DOHH2 (cell line): Measurements from ENCODE around the gene TBX4.

Source experiments
- H3F3A ChIP-seq: fragments of 200-600 bp; sonication (generic), shearing (Covaris generic); 2 replicates; pipeline ENCODE4 v1.6.0; 2016; ENCODE audit warnings: antibody characterized with exemption, mild to moderate bottlenecking; ENCODE audit not compliant: control insufficient read depth, insufficient read depth
- H3K27ac ChIP-seq: fragments of 200-600 bp; sonication (generic); 2 replicates; pipeline ENCODE4 v1.5.1; 2014; ENCODE audit warnings: low read depth, mild to moderate bottlenecking, low read length, moderate library complexity
- H3K27me3 ChIP-seq: fragments of 200-600 bp; sonication (generic); 2 replicates; pipeline ENCODE4 v1.6.1; 2014; ENCODE audit warnings: mild to moderate bottlenecking, low read length, mixed read lengths; ENCODE audit not compliant: control insufficient read depth
- H3K36me3 ChIP-seq: fragments of 200-600 bp; sonication (generic); 2 replicates; pipeline ENCODE4 v1.6.1; 2014; ENCODE audit warnings: mild to moderate bottlenecking, low read length, moderate library complexity, mixed read lengths; ENCODE audit not compliant: control insufficient read depth
- H3K4me1 ChIP-seq: fragments of 200-600 bp; sonication (generic); 2 replicates; pipeline ENCODE4 v1.6.1; 2014; ENCODE audit warnings: mild to moderate bottlenecking, low read length, mixed read lengths; ENCODE audit not compliant: control insufficient read depth
- H3K4me2 ChIP-seq: fragments of 200-600 bp; sonication (generic); 2 replicates; pipeline ENCODE4 v1.6.0; 2014; ENCODE audit warnings: mild to moderate bottlenecking, low read length, moderate library complexity
- H3K4me3 ChIP-seq: fragments of 200-600 bp; sonication (generic); 2 replicates; pipeline ENCODE4 v1.5.1; 2014; ENCODE audit warnings: mild to moderate bottlenecking, low read length, mixed read lengths
- H3K79me2 ChIP-seq: fragments of 200-600 bp; sonication (generic); 2 replicates; pipeline ENCODE4 v1.6.1; 2014; ENCODE audit warnings: mild to moderate bottlenecking, low read length, mixed read lengths; ENCODE audit not compliant: control insufficient read depth
- H3K9me2 ChIP-seq: fragments of 200-600 bp; sonication (generic); replicated peaks from 2 replicates; pipeline ENCODE4 v1.6.1; 2014; ENCODE audit warnings: mild to moderate bottlenecking, low read length, mixed read lengths; ENCODE audit not compliant: control insufficient read depth
- H3K9me3 ChIP-seq: fragments of 200-600 bp; sonication (generic); 2 replicates; pipeline ENCODE4 v1.6.1; 2014; ENCODE audit warnings: antibody characterized with exemption, low read length, mixed read lengths; ENCODE audit not compliant: control insufficient read depth, insufficient read depth
- H4K20me1 ChIP-seq: fragments of 200-600 bp; sonication (generic); 2 replicates; pipeline ENCODE4 v1.6.0; 2014; ENCODE audit warnings: low read depth, mild to moderate bottlenecking, antibody characterized with exemption, low read length, moderate library complexity; ENCODE audit not compliant: control insufficient read depth, insufficient read depth
- CTCF ChIP-seq: fragments of 200-600 bp; sonication (generic); IDR thresholded peaks from one replicate; pipeline ENCODE4 v1.5.1; 2014; ENCODE audit warnings: antibody characterized with exemption, mild to moderate bottlenecking, low read depth, low read length; ENCODE audit not compliant: poor library complexity, severe bottlenecking
- EZH2phosphoT487 ChIP-seq: fragments of 200-600 bp; sonication (generic); IDR thresholded peaks from 2 replicates; pipeline ENCODE4 v1.6.1; 2017; ENCODE audit warnings: borderline replicate concordance, mild to moderate bottlenecking, antibody characterized with exemption, low read length, moderate library complexity, mixed read lengths

Gene TBX4

GRCh38 chr17:61452301-61453290 lies at the start of gene TBX4:
Gene TBX4 (plus strand): TSS chr17:61452422. CDS start chr17:61456491, 4,069 bp downstream.
- H3K4me3 ChIP-seq, result no peak within 1 kb of the TSS
- no peaks in the 10 kb centered on the region for H3K36me3 ChIP-seq
- H3K9me3 ChIP-seq, result no peaks in the 10 kb centered on the region
- no peaks in the 10 kb centered on the region for H3F3A ChIP-seq
- no peak within 1 kb of the TSS for H3K4me2 ChIP-seq
- TF ChIP-seq CTCF (no peak), EZH2phosphoT487 (no peak)
- no peaks in the 10 kb centered on the region for H3K4me1 ChIP-seq
- no peaks in the 10 kb centered on the region for H3K79me2 ChIP-seq
- H3K27ac ChIP-seq, result no peak within 1 kb of the TSS
- H3K27me3 ChIP-seq, result peaks cover 3% of the 10 kb centered on the region; the same call in 1 of the 2 replicates
- H4K20me1 ChIP-seq, result no peaks in the 10 kb centered on the region
- H3K9me2 ChIP-seq, result no peaks in the 10 kb centered on the region

- no peaks in the 10 kb centered on the region for H4K20me1 ChIP-seq
- no peaks in the 10 kb centered on the region for H3K9me2 ChIP-seq
- peak overlapping the region; percentile 57 for H3K4me3 ChIP-seq
- TF ChIP-seq EZH2phosphoT487, result no peak
- TF ChIP-seq CTCF, result no peak
- H3K4me2 ChIP-seq, result peak overlapping the region; percentile 58
- H3K27me3 ChIP-seq, result peaks cover 63% of the 10 kb centered on the region
- H3K9me3 ChIP-seq, result no peaks in the 10 kb centered on the region
- H3K36me3 ChIP-seq, result no peaks in the 10 kb centered on the region
- no peak overlapping the region for H3K27ac ChIP-seq
- no peaks in the 10 kb centered on the region for H3K4me1 ChIP-seq
- no peaks in the 10 kb centered on the region for H3F3A ChIP-seq
- H3K79me2 ChIP-seq, result no peaks in the 10 kb centered on the region
Observed at GRCh38 chr17:61402978-61403800, 49.0 kb upstream of the TBX4 start.

- Histone ChIP-seq H3K4me2 (peak overlapping the region; percentile 58; the same call in 1 of the 2 replicates), H3K9me2 (no peaks in the 10 kb centered on the region), H3K9me3 (no peaks in the 10 kb centered on the region), H3K27ac (no peak overlapping the region), H3F3A (no peaks in the 10 kb centered on the region), H3K79me2 (no peaks in the 10 kb centered on the region), H3K4me1 (0 out of 2 replicates have a peak, but pooled peaks cover under 1% of the 10 kb centered on the region), H3K4me3 (no peak overlapping the region), H4K20me1 (no peaks in the 10 kb centered on the region), H3K27me3 (peaks cover 65% of the 10 kb centered on the region), H3K36me3 (no peaks in the 10 kb centered on the region)
- TF ChIP-seq CTCF, result no peak
- no peak for TF ChIP-seq EZH2phosphoT487
Observed at GRCh38 chr17:61403801-61404662, 48.2 kb upstream of the TBX4 start.
